GM12878 (cell line): ENCODE measurements around the gene SEC22C. TPM values are rescaled to one million over a fixed set of nuclear protein-coding genes. Genes with fewer than 3 reads are reported as not detected.
A peak's percentile ranks its signal among the peaks of the same experiment; 100 is the strongest.

Experiments used
- DPF2 ChIP-seq: fragments of 450-650 bp; IDR thresholded peaks from 2 replicates; pipeline ENCODE4 v1.6.1; 2017; ENCODE audit warnings: mild to moderate bottlenecking
- FOS ChIP-seq: IDR thresholded peaks from 3 replicates; pipeline ENCODE4 v1.6.1; 2011; ENCODE audit warnings: borderline replicate concordance; ENCODE audit not compliant: insufficient read length; ENCODE audit errors: extremely low read depth
- HCFC1 ChIP-seq: fragments of 150-350 bp; IDR thresholded peaks from 2 replicates; pipeline ENCODE4 v1.6.1; 2014; ENCODE audit warnings: low read length
- IRF3 ChIP-seq: fragments of 450-650 bp; IDR thresholded peaks from 2 replicates; pipeline ENCODE4 v1.6.1; 2014; ENCODE audit warnings: mild to moderate bottlenecking
- MYB ChIP-seq: fragments of 150-350 bp; IDR thresholded peaks from 2 replicates; pipeline ENCODE4 v1.6.1; 2014; ENCODE audit warnings: mild to moderate bottlenecking, low read depth, low read length, borderline replicate concordance
- NFYA ChIP-seq: IDR thresholded peaks from 2 replicates; pipeline ENCODE4 v1.6.1; 2011; ENCODE audit warnings: low read depth, mild to moderate bottlenecking, low read length, improper control_type of control experiment, borderline replicate concordance
- PKNOX1 ChIP-seq: fragments of 450-650 bp; IDR thresholded peaks from 2 replicates; pipeline ENCODE4 v1.6.1; 2016; ENCODE audit warnings: mild to moderate bottlenecking
- POLR2AphosphoS2 ChIP-seq: IDR thresholded peaks from 2 replicates; pipeline ENCODE4 v1.6.1; 2011; ENCODE audit warnings: low read depth, mild to moderate bottlenecking, low read length, improper control_type of control experiment, moderate library complexity
- SP1 ChIP-seq: IDR thresholded peaks from one replicate; pipeline ENCODE4 v1.6.1; 2011; ENCODE audit warnings: low read depth, low read length
- SPI1 ChIP-seq: IDR thresholded peaks from 2 replicates; pipeline ENCODE4 v1.6.1; 2011; ENCODE audit warnings: low read depth, mild to moderate bottlenecking, low read length, moderate library complexity, borderline replicate concordance; ENCODE audit not compliant: insufficient read depth
- TAF1 ChIP-seq: IDR thresholded peaks from 2 replicates; pipeline ENCODE4 v1.6.1; 2011; ENCODE audit warnings: mild to moderate bottlenecking, low read depth, low read length, borderline replicate concordance
- TARDBP ChIP-seq: IDR thresholded peaks from 2 replicates; pipeline ENCODE4 v1.6.1; 2016; ENCODE audit warnings: borderline replicate concordance
- ZZZ3 ChIP-seq: IDR thresholded peaks from 2 replicates; pipeline ENCODE4 v1.6.1; 2011; ENCODE audit warnings: low read depth; ENCODE audit not compliant: control insufficient read depth, insufficient read length
- polyA plus RNA-seq, 11 experiments: library from polyadenylated mRNA; depleted of rRNA in 4 of 11; unstranded in 6 of 11; stranded (reverse) in 5 of 11; fragments of >200 nt; fragmentation: Nextera tagmentation in 4 of 11; fragmentation: Illumina TruSeq in 1 of 11; extraction: Ambion mirVana in 4 of 11; extraction: Trizol in 1 of 11; gene quantifications; 1 replicate in 1 of 11; 2 replicates in 10 of 11; pipeline versions ENCODE4 v1.2.1 to v1.2.3, GENCODE V29; 2011 to 2016; ENCODE audit warnings: inconsistent platforms in 2 of 11, missing spikeins in 2 of 11, low read depth in 1 of 11
- total RNA-seq, 4 experiments: library from RNA; depleted of rRNA in 3 of 4; stranded (reverse); fragments of >200 nt in 3 of 4; fragmentation: Illumina TruSeq in 1 of 4; extraction: Trizol in 1 of 4; gene quantifications; 2 replicates each; pipeline versions ENCODE4 v1.2.1 to v1.2.3, GENCODE V29; 2013 to 2021
- TF ChIP-seq, protein P1 (sequence below): fragments of 450-650 bp; IDR thresholded peaks from 2 replicates; pipeline ENCODE4 v1.6.1; 2017; ENCODE audit warnings: antibody characterized with exemption, mild to moderate bottlenecking, moderate library complexity
- TF ChIP-seq, protein P2 (sequence below): IDR thresholded peaks from 2 replicates; pipeline ENCODE4 v1.6.1; 2012; ENCODE audit warnings: mild to moderate bottlenecking, low read depth, low read length
- TF ChIP-seq, protein P3 (sequence below): fragments of 450-650 bp; IDR thresholded peaks from 2 replicates; pipeline ENCODE4 v1.6.1; 2018; ENCODE audit warnings: borderline replicate concordance, mild to moderate bottlenecking; ENCODE audit not compliant: partially characterized antibody

Gene SEC22C
- total and polyA plus RNA-seq, 10 of the 15 experiments (the other 5 are each of a cell fraction or from before 2014, with no cell fraction given) = 15.6 to 47.0 (median 39.1) TPM

GRCh38 chr3:42502429-42503250 lies 79.1 kb downstream of the SEC22C start, which contains the start of gene VIPR1 (continued):
- no peak for TF ChIP-seq IRF3
- no peak for TF ChIP-seq FOS
- TF ChIP-seq, protein P1, sequence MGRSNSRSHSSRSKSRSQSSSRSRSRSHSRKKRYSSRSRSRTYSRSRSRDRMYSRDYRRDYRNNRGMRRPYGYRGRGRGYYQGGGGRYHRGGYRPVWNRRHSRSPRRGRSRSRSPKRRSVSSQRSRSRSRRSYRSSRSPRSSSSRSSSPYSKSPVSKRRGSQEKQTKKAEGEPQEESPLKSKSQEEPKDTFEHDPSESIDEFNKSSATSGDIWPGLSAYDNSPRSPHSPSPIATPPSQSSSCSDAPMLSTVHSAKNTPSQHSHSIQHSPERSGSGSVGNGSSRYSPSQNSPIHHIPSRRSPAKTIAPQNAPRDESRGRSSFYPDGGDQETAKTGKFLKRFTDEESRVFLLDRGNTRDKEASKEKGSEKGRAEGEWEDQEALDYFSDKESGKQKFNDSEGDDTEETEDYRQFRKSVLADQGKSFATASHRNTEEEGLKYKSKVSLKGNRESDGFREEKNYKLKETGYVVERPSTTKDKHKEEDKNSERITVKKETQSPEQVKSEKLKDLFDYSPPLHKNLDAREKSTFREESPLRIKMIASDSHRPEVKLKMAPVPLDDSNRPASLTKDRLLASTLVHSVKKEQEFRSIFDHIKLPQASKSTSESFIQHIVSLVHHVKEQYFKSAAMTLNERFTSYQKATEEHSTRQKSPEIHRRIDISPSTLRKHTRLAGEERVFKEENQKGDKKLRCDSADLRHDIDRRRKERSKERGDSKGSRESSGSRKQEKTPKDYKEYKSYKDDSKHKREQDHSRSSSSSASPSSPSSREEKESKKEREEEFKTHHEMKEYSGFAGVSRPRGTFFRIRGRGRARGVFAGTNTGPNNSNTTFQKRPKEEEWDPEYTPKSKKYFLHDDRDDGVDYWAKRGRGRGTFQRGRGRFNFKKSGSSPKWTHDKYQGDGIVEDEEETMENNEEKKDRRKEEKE = no peak
- TF ChIP-seq SP1 = peak; percentile 84
- peak; percentile 48 for TF ChIP-seq DPF2
- no peak for TF ChIP-seq HCFC1
- TF ChIP-seq NFYA = 0 out of 2 replicates have a peak, but pooled peaks have one; percentile 40
- TF ChIP-seq POLR2AphosphoS2 = no peak
- TF ChIP-seq ZZZ3 = no peak
- TF ChIP-seq, protein P2, sequence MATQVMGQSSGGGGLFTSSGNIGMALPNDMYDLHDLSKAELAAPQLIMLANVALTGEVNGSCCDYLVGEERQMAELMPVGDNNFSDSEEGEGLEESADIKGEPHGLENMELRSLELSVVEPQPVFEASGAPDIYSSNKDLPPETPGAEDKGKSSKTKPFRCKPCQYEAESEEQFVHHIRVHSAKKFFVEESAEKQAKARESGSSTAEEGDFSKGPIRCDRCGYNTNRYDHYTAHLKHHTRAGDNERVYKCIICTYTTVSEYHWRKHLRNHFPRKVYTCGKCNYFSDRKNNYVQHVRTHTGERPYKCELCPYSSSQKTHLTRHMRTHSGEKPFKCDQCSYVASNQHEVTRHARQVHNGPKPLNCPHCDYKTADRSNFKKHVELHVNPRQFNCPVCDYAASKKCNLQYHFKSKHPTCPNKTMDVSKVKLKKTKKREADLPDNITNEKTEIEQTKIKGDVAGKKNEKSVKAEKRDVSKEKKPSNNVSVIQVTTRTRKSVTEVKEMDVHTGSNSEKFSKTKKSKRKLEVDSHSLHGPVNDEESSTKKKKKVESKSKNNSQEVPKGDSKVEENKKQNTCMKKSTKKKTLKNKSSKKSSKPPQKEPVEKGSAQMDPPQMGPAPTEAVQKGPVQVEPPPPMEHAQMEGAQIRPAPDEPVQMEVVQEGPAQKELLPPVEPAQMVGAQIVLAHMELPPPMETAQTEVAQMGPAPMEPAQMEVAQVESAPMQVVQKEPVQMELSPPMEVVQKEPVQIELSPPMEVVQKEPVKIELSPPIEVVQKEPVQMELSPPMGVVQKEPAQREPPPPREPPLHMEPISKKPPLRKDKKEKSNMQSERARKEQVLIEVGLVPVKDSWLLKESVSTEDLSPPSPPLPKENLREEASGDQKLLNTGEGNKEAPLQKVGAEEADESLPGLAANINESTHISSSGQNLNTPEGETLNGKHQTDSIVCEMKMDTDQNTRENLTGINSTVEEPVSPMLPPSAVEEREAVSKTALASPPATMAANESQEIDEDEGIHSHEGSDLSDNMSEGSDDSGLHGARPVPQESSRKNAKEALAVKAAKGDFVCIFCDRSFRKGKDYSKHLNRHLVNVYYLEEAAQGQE = no peak
- no peak for TF ChIP-seq TARDBP
- TF ChIP-seq PKNOX1 = peak; percentile 97
- TF ChIP-seq, protein P3, sequence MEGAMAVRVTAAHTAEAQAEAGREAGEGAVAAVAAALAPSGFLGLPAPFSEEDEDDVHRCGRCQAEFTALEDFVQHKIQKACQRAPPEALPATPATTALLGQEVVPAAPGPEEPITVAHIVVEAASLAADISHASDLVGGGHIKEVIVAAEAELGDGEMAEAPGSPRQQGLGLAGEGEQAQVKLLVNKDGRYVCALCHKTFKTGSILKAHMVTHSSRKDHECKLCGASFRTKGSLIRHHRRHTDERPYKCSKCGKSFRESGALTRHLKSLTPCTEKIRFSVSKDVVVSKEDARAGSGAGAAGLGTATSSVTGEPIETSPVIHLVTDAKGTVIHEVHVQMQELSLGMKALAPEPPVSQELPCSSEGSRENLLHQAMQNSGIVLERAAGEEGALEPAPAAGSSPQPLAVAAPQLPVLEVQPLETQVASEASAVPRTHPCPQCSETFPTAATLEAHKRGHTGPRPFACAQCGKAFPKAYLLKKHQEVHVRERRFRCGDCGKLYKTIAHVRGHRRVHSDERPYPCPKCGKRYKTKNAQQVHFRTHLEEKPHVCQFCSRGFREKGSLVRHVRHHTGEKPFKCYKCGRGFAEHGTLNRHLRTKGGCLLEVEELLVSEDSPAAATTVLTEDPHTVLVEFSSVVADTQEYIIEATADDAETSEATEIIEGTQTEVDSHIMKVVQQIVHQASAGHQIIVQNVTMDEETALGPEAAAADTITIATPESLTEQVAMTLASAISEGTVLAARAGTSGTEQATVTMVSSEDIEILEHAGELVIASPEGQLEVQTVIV = no peak
- no peak for TF ChIP-seq MYB
- no peak for TF ChIP-seq TAF1
- TF ChIP-seq SPI1 = no peak
